HCT116 (cell line): ENCODE results near the gene TNKS1BP1.

Source experiments
- CTCF ChIP-seq, 3 experiments: fragments of 200-600 bp in 1 of 3; sonication (generic) in 1 of 3; IDR thresholded peaks in 2 of 3; conservative IDR thresholded peaks in 1 of 3; 2 replicates each; pipeline ENCODE4 v1.5.1; 2012 to 2017; ENCODE audit warnings: low read depth in 2 of 3, low read length in 2 of 3, antibody characterized with exemption in 1 of 3, borderline replicate concordance in 1 of 3, control low read depth in 1 of 3, mild to moderate bottlenecking in 1 of 3, mixed read lengths in 1 of 3, mixed run types in 1 of 3, moderate library complexity in 1 of 3; ENCODE audit not compliant: insufficient read depth in 1 of 3
- EZH2 ChIP-seq: fragments of 200-600 bp; sonication (generic); IDR thresholded peaks from 2 replicates; pipeline ENCODE4 v1.6.1; 2017; ENCODE audit warnings: antibody characterized with exemption, mixed run types
- POLR2A ChIP-seq: IDR thresholded peaks from 2 replicates; pipeline ENCODE4 v1.7.0; 2011; ENCODE audit warnings: borderline replicate concordance; ENCODE audit not compliant: insufficient read depth, insufficient read length; ENCODE audit errors: extremely low read depth
- YY1 ChIP-seq: IDR thresholded peaks from 2 replicates; pipeline ENCODE4 v1.6.1; 2011; ENCODE audit warnings: low read length, low read depth, moderate library complexity, mild to moderate bottlenecking; ENCODE audit not compliant: insufficient replicate concordance; ENCODE audit errors: extremely low read depth

DNA sequence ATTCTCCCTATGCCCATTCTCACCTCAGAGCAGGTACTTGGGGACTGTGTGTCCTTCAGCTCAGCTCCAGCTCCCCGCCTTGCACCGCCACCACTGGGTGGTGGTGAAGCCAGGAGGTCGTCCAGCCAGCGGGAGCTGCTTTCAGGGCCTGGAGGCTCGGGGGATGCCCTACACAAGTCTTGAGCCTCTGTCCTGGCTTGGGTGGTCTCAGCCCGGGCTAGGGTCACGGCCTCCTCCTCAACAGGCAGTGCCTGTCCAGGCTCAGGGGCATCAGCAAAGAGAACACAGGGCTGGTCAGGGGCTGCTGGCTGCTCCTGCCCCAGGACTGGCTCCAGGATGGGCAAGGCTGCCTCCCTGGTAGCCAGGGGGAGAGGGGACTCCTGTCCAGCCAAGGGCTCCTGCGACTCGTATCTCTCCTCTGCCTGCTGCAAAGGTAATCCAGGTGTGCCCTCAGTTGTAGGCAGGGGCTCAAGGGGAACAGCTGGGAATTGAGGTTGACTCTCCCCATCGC, 12.2 kb downstream of the TNKS1BP1 start:
- no peak for TF ChIP-seq EZH2
- no peak for TF ChIP-seq CTCF (IDR thresholded peaks at IDR 0.05 in 2 of 3, conservative IDR thresholded peaks at IDR 0.05 in 1 of 3; ENCODE audit: borderline replicate concordance in 1 of 3, insufficient read depth in 1 of 3, low read depth in 2 of 3, low read length in 2 of 3)
- no peak for TF ChIP-seq YY1
- no peak for TF ChIP-seq POLR2A
